ENCODE measurements around the gene ITGA7. TPM values are rescaled to one million over a fixed set of nuclear protein-coding genes. Genes with fewer than 3 reads are reported as not detected.

The ITGA7 gene
- total and polyA plus RNA-seq, 2 of the 8 experiments (the other 6 are each of a cell fraction or from before 2014, with no cell fraction given): 57.6 to 86.1 TPM

DNA sequence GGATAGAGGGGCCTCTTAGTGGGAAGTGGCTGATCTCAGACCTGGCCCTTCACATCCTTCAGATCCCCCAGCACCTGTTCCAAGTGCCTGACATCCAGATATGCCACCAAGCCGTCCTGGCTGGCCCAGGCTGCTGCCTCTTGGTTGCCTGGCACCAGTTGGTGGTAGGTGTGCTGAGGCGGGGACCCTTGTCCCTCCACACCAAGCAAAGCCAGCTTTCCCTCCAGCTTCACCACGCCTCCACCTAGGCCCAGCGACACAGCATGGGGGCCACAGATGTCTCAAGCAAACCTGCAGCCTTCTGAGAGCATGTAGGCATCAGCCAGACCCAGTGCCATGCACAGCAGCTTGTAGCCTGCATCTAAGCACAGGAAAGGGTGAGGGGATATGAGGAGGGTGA, 24.6 kb upstream of the ITGA7 start:
- Histone ChIP-seq H2BK15ac (ENCODE audit: low read length) (no peak overlapping the region), H3K18ac (ENCODE audit: extremely low read depth, low read length) (no peak overlapping the region), H2BK12ac (ENCODE audit: low read depth, low read length) (no peak overlapping the region), H3K27ac (ENCODE audit: low read depth, low read length) (no peak overlapping the region), H3K27me3 (replicated peaks in 1 of 4; ENCODE audit: control insufficient read depth in 3 of 4, extremely low read depth in 1 of 4, insufficient read depth in 3 of 4, low read length in 3 of 4) (no peaks in the 10 kb centered on the region), H3K9me3 (ENCODE audit: insufficient read depth in 2 of 2, low read depth in 1 of 2, low read length in 1 of 2) (no peaks in the 10 kb centered on the region), H4K20me1 (replicated peaks in 1 of 2; ENCODE audit: control insufficient read depth in 1 of 2, insufficient read depth in 2 of 2, low read length in 2 of 2) (peaks cover 0 to 2% of the 10 kb centered on the region in 2 experiments), H2BK20ac (ENCODE audit: low read length) (no peak overlapping the region), H4K8ac (ENCODE audit: extremely low read depth, insufficient read depth, low read length) (no peak overlapping the region; the same call in 1 of the 2 replicates), H4K5ac (ENCODE audit: insufficient read length, low read depth, low read length) (no peak overlapping the region), H3K79me2 (ENCODE audit: control insufficient read depth in 1 of 2, insufficient read depth in 2 of 2, low read length in 2 of 2) (peaks cover 0 to 9% of the 10 kb centered on the region in 2 experiments; a peak in 2 of 4 replicates), H3K23me2 (ENCODE audit: low read depth, low read length) (peaks cover 15% of the 10 kb centered on the region), H2BK120ac (replicated peaks; ENCODE audit: low read depth, low read length) (no peak overlapping the region), H2AK5ac (ENCODE audit: low read depth, low read length) (no peak overlapping the region), H3K56ac (replicated peaks; ENCODE audit: insufficient read length, low read depth, low read length) (no peak overlapping the region), H3K23ac (ENCODE audit: insufficient read length) (no peak overlapping the region), H3K4me3 (ENCODE audit: extremely low read depth in 1 of 4, insufficient read depth in 2 of 4, low read depth in 3 of 4, low read length in 4 of 4) (no peak overlapping the region), H3K79me1 (ENCODE audit: low read depth, low read length) (no peaks in the 10 kb centered on the region; the same call in 1 of the 2 replicates), H3K36me3 (ENCODE audit: control insufficient read depth in 2 of 4, insufficient read depth in 4 of 4, low read length in 3 of 4) (no peaks in the 10 kb centered on the region), H3K4me1 (replicated peaks in 1 of 4; ENCODE audit: control insufficient read depth in 3 of 4, insufficient read depth in 4 of 4, low read length in 3 of 4) (peaks cover 0 to 14% (median 9%) of the 10 kb centered on the region in 4 experiments; a peak in 6 of 7 replicates), H3K4ac (replicated peaks; ENCODE audit: insufficient read length, low read depth, low read length) (no peak overlapping the region), H2AFZ (ENCODE audit: low read length) (no peak overlapping the region), H3K4me2 (ENCODE audit: insufficient read depth in 1 of 2, low read depth in 2 of 2, low read length in 2 of 2) (no peak overlapping the region), H3K9ac (replicated peaks in 1 of 4; ENCODE audit: extremely low read depth in 1 of 4, low read depth in 3 of 4, low read length in 3 of 4) (0 out of 7 replicates have a peak overlapping the region, but pooled peaks of 1 of the 4 experiments have one; percentile 13), H4K91ac (replicated peaks; ENCODE audit: insufficient read length, low read length) (no peak overlapping the region), H2BK5ac (ENCODE audit: low read depth, low read length) (no peak overlapping the region), H3K14ac (ENCODE audit: insufficient read length) (no peak overlapping the region)
- CTCF ChIA-PET (ENCODE audit: partially characterized antibody): interaction anchor here (1.0 to 10.7 kb wide), 4 partner anchors 12 to 75 kb away, joined by 3 to 229 read pairs (median 96); partner anchors contain the start of genes BLOC1S1 and RDH5
- POLR2A ChIA-PET (ENCODE audit: partially characterized antibody): interaction anchor here (1.6 to 34.1 kb wide), 4 partner anchors 8 to 34 kb away, joined by 6 to 809 read pairs (median 56); partner anchors contain the start of genes BLOC1S1 and RDH5
- FAIRE-seq (no peak), DNase-seq (ENCODE audit: low read depth in 1 of 2, low spot score in 2 of 2) (no peak)
- WGBS, 2 experiments (ENCODE audit: extremely low coverage in 1 of 2, insufficient coverage in 1 of 2, insufficient read length in 1 of 2, insufficient replicate concordance in 2 of 2, low coverage in 1 of 2, low lambda C conversion rate in 2 of 2, missing lambda C conversion rate in 1 of 2): 78% methylated on average over 4 of the region's 4 CpGs; no CpG with 5 or more reads in 1 of the 2 experiments
- TF ChIP-seq, protein P1, sequence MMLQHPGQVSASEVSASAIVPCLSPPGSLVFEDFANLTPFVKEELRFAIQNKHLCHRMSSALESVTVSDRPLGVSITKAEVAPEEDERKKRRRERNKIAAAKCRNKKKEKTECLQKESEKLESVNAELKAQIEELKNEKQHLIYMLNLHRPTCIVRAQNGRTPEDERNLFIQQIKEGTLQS (IDR thresholded peaks at IDR 0.05; ENCODE audit: insufficient read depth, low read depth, low read length): no peak
- no peak for TF ChIP-seq BACH1 (IDR thresholded peaks at IDR 0.05; ENCODE audit: low read length)
- no peak for TF ChIP-seq CHD1 (IDR thresholded peaks at IDR 0.05; ENCODE audit: low read depth, low read length)
- no peak for TF ChIP-seq POU5F1 (IDR thresholded peaks at IDR 0.05; ENCODE audit: low read depth, low read length)
- TF ChIP-seq SP4 (IDR thresholded peaks at IDR 0.05; ENCODE audit: low read length): no peak
- TF ChIP-seq JUN (IDR thresholded peaks at IDR 0.05; ENCODE audit: low read depth, low read length): no peak
- TF ChIP-seq EP300 (IDR thresholded peaks at IDR 0.05; ENCODE audit: borderline replicate concordance in 1 of 2, low read depth in 2 of 2, low read length in 2 of 2): no peak
- TF ChIP-seq PHF8 (conservative IDR thresholded peaks at IDR 0.05; ENCODE audit: low read depth, low read length): no peak
